DMS 273 treated with DMSO at 0.1 percent for 48 hours (cell line): ENCODE measurements around the gene ATP6V1F.

Source experiments
- DNase-seq: peaks from one replicate; lab custom pipeline; 2025; lab: John Stamatoyannopoulos, UW

Gene ATP6V1F

DNA sequence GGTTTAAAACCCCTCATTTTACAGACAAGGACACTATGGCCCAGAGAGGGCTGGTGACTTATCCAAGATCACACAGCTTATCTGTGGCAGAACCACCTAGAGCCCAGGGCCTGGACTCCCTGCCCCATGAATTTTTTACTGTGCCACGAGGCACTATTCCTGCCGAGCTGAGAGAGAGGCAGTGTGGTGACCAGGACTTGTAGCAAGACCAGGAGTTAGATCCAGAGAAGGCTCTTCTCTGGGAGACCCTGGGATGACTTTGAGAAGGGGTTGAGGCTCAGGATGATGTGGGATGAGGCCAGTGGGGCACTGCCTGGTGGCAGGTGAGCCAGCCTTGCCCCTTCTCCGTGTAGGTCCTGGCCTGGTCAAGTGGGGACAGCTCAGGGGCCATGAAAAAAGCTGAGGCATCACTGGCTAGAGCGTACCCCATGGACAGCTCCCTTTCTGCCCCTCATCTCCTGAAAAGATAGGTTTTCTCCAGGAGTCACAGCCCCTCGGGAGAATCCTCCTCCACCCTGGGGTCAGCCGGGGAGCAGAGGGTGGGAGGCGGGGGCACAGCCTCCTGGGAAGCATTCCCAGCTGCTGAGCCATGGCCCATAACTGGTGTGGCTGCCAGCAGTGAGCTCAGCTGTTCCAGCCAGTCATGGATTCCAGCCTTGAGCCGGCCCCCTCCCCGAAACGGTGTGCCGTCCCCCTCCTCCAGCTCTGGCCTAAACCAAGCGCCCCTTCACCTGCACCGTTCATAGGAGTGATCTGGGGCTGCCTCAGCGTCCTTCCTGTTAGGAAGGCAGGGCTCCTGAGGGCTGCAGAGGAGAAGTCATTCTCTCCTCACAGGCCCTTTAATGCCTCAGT is 26.6 kb upstream of the ATP6V1F start:
- DNase-seq, result no peak

DNA sequence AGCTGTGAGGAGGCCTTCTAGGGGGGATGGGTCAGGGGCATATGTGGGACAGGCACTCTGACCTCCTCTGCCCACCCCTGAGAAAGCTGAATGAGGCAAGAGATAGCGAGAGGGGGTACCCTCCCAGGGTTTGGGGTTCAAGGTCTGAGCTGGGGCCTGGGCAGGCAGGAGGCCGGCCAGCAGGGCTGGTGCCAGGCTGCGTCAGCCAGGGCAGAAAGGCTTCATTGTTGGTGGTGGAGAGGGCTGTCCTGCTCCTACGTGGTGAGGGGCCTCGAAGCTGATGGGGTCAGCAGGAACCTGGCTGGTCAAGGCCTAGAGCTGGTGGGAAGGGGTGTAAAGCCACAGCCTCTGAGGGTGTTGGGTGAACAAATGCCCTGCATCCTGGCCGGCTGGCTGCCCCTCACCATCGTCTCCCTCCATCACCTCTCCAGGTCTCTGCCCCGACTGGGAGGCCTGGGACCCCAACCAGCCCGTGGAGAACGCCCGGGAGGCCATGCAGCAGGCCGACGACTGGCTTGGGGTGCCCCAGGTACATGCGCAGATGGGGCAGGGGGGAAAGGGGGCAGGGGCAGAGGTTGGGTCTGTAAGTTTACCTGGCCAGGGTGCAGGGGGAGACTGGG is 25.8 kb upstream of the ATP6V1F start:
- DNase-seq, result no peak

DNA sequence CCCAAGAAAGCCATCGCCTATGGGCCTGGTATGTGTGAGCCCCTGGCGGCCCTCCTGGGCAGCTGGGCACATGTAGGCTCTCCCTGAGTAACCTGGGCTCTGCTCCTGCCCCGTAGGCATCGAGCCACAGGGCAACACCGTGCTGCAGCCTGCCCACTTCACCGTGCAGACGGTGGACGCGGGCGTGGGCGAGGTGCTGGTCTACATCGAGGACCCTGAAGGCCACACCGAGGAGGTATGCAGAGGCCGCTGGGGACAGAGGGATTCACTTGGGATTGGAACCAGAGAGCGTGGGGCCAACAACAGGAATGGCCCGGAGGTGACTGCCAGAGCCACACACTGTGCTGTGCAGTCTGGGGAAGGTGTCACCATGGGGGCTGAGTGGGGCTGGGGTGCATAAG is 25.1 kb upstream of the ATP6V1F start:
- DNase-seq, result no peak

DNA sequence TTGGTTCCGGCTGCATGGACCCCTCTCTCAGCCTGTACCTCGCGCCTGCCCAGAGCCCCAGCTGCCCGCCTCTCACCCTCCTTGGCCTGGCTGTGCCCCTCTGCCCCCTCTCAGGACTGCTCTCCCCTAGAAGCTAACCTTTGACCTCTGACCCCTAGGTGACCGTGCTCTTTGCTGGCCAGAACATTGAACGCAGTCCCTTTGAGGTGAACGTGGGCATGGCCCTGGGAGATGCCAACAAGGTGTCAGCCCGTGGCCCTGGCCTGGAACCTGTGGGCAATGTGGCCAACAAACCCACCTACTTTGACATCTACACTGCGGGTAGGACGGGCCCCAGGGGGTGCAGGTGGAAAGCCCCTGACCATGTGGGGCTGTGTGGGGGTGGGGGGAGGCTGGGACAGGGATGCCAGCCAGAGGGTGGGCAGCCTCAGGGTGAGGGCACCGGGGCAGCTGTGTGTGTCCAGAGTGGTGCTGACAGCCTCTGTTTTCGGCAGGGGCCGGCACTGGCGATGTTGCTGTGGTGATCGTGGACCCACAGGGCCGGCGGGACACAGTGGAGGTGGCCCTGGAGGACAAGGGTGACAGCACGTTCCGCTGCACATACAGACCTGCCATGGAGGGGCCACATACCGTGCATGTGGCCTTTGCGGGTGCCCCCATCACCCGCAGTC is 24.4 kb upstream of the ATP6V1F start:
- DNase-seq, result no peak

DNA sequence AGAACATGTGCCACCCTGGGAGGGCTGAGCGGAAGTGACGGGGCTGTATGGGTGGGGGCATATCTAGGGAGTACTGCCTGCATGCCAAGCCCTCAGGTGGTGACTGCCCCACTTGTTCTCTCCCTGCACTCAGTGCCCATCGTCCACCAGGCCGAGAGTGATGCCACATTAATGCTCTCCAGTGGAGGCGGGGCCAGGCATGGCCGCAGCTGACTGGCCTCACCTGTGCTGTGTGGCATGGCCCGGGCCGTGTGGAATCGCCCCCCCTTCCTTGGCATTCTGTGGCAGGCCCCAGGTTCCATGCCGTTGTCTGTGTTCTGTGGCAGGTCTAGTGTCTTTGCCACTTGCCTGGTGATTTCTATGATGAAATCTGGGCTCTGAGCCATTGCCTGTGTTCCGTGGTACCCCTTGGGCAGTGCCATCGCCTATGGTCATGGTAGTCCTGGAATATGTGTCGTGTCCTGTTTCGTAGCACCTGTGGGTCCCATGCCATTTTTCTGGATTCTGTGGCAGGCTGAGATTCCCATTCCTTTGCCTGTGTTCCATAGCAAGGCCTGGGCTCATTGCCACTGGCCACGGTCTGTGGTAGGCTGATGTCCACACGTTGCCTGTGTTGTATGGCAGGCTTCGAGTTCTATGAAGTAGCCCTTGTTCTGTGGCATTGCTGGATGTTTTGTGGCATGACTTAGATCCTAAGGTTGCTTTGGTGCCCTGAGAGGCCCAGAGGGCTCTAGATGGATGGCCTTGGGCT is 23.5 kb upstream of the ATP6V1F start:
- no peak for DNase-seq

DNA sequence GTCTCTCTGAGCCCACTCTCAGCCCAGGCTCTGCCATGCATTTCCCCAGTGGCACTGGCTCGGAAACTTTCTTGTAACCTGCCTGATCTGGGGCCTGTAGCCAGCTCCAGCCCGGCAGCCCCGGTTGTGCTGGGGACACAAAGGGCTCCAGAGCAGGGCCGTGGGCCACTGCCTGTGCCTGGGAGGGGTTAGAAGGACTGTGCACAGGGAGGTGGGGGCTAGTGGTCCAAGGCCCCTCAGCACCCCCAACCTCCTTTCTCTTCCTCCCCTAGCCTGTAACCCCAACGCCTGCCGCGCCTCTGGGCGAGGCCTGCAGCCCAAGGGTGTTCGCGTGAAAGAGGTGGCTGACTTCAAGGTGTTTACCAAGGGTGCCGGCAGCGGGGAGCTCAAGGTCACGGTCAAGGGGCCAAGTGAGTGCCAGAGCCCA is 22.9 kb upstream of the ATP6V1F start:
- DNase-seq, result no peak

DNA sequence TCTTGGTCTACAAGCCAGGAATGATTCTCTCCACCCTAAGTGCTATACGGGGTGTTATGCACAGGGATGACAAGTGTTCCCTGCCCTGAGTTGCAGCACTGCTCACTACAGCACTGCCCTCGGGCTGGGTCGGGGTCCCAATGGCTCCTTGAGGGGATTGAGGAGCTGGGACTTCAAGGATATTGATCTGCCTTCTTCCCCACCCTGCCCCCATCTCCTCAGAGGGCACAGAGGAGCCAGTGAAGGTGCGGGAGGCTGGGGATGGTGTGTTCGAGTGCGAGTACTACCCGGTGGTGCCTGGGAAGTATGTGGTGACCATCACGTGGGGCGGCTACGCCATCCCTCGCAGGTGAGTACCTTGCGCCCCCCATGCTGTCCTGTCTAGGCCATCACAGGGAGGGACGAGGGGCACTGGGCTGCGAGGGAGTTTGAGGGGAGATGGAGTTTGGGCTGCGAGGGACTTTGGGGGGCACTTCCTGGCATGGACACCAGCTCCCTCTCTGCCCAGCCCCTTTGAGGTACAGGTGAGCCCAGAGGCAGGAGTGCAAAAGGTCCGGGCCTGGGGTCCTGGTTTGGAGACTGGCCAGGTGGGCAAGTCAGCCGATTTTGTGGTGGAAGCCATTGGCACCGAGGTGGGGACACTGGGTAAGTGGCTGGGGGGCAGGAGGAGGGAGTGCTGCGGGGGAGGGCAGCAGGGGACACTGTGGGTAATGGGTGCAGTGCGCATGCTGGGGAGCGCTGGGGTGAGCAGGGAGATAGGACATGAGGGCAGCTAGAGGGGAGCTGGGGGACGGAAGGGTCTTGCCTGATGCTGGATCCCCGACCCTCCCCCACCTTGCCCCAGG is 22.1 kb upstream of the ATP6V1F start:
- DNase-seq, result no peak

DNA sequence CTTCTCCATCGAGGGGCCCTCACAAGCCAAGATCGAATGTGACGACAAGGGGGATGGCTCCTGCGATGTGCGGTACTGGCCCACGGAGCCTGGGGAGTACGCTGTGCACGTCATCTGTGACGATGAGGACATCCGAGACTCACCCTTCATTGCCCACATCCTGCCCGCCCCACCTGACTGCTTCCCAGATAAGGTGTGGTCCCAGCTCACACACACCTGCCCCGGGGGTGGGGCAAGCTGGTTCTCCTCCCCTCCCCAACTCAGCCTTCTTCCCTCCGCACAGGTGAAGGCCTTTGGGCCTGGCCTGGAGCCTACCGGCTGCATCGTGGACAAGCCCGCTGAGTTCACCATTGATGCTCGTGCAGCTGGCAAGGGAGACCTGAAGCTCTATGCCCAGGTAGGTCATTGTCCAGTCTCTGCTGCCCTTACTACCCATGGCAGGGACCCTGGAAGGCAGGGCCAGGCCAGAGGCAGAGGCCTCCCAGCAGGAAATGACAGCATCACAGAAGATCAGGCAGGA is 21.4 kb upstream of the ATP6V1F start:
- DNase-seq, result no peak

DNA sequence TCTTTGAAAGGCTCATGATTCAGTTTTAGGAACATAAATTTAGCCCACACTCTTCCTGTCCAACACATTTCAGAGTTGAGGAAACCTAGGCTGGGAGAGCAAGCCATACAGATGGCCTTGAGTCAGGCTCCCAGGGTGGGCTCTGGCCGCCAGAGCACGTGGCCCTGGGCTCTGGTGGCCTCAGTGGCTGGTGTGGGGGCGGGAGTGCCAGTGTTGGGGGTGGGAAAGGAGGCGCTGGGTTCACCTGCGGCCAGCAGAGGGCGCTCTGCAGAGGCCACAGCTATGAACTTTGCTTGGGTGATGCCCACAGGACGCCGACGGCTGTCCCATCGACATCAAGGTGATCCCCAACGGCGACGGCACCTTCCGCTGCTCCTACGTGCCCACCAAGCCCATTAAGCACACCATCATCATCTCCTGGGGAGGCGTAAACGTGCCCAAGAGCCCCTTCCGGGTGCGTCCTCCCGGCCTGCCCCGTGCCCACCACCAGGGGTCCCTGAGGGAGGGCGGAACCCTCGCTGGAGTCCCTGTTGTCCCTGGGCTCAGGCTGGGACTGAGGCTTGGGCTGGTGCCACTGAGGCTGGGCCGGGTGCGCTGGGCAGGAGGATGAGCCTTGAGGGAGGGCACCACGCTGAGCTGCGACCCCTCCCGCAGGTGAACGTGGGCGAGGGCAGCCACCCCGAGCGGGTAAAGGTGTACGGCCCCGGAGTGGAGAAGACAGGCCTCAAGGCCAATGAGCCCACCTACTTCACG is 20.6 kb upstream of the ATP6V1F start:
- no peak for DNase-seq

DNA sequence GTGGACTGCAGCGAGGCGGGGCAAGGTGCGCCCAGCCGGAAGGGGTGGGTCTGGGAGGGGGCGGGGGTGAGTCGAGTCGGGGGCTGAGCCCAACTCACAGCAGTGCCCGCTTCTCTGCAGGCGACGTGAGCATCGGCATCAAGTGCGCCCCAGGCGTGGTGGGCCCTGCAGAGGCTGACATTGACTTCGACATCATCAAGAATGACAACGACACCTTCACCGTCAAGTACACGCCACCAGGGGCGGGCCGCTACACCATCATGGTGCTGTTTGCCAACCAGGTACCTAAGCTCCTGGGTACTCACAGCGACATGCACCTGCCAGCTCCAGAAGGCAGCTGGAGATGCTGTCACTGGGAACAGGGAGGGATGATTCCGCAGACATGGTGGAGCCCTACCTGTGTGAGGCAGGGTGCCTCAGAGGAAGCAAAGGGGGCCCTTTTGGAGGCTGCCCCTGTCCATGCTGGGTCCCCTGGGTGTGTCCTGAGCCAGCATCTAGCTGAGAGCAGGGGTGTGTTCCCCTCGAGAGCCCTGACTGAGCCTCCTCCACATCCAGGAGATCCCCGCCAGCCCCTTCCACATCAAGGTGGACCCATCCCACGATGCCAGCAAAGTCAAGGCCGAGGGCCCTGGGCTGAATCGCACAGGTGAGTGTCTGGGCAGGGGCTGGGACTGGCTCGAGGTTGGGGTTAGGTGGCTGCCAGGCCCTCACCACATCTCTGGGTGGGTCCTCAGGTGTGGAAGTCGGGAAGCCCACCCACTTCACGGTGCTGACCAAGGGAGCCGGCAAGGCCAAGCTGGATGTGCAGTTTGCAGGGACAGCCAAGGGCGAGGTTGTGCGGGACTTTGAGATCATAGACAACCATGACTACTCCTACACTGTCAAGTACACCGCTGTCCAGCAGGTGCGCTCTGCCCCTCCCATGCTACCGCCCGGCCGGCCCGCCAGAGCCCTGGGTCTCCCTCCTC is 19.7 kb upstream of the ATP6V1F start:
- DNase-seq, result no peak

DNA sequence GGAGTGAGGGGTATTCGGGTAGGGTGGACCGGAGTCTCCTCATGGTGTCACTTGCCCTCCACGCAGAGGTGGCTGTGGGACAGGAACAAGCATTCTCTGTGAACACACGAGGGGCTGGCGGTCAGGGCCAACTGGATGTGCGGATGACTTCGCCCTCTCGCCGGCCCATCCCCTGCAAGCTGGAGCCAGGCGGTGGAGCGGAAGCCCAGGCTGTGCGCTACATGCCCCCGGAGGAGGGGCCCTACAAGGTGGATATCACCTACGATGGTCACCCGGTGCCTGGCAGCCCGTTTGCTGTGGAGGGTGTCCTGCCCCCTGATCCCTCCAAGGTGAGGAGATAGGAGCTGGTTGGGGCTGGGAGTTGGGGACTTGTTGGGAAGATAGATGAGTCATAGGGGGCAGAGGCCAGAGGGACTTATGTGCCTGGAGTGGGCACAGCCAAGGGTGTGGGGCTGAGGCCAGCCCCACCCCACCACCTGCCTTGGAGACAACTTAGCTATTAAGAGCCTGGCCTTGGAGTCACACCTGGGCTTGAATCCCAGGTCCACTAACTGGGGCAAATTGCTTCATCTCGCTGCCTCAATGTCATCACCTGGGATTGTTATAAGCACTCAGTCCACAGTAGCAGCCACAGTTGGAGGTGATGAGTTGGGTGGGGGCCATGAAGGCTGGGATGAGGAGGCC is 18.6 kb upstream of the ATP6V1F start:
- DNase-seq, result no peak

DNA sequence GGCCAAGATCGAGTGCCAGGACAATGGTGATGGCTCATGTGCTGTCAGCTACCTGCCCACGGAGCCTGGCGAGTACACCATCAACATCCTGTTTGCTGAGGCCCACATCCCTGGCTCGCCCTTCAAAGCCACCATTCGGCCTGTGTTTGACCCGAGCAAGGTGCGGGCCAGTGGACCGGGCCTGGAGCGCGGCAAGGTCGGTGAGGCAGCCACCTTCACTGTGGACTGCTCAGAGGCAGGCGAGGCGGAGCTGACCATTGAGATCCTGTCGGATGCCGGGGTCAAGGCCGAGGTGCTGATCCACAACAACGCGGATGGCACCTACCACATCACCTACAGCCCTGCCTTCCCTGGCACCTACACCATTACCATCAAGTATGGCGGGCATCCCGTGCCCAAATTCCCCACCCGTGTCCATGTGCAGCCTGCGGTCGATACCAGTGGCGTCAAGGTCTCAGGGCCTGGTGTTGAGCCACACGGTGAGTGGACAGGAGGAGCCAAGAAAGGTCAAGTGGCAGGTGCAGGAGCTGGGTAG is 17.8 kb upstream of the ATP6V1F start:
- no peak for DNase-seq

DNA sequence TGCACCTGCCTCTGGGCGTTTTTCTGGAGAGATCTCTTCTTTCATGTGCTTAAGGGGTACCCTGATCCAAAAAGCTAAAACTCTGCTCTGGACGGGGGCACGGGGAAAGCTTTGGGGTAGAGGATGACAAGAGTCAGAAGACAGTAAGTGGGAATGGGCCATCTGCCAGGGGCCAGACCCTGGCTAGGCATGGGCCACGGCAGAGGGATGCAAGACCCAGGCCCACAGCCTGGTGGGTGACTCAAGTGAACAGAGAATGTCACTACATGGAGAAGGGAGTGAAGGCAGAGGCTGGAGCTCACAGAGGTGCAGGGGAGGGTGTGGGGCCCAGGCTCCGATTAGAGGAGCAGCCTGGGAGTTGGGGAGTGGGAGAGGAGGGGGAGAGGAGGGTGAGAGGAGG is 17.2 kb upstream of the ATP6V1F start:
- no peak for DNase-seq

DNA sequence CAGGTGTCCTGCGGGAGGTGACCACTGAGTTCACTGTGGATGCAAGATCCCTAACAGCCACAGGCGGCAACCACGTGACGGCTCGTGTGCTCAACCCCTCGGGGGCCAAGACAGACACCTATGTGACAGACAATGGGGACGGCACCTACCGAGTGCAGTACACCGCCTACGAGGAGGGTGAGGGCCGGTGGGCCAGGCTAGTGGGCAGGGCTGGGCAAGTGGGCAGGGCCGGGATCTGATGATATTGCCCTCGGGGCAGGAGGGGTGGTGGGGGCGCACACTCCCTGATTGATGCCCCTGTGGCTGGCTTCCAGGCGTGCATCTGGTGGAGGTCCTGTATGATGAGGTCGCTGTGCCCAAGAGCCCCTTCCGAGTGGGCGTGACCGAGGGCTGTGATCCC is 16.7 kb upstream of the ATP6V1F start:
- DNase-seq, result no peak

DNA sequence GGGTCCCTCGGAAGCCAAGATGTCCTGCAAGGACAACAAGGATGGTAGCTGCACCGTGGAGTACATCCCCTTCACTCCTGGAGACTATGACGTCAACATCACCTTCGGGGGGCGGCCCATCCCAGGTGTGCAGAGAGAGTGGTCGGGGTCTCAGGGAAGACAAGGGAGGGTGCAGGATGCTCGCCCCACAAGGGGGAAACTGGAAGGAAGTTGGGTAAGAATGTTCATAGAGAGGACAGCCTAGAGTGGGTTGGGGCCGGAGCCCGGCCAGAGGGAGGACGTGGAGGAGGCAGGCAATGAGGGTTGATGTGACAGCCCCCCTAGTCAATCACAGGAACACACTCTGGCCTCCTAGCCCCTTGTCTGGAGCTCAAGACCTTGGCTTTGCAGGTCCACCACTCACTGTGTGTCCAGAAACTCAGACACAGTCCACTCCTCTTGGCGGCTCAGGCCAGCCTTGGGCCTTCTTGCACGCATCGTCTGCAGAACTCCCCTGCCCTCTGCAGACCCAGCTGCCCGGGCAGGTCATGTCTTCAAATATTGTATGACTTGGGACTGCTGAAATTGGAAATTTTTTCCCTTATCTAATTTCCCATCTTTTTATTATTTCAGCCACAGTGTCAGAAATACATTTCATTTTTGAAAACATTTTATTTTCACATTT is 15.7 kb upstream of the ATP6V1F start:
- DNase-seq, result no peak

DNA sequence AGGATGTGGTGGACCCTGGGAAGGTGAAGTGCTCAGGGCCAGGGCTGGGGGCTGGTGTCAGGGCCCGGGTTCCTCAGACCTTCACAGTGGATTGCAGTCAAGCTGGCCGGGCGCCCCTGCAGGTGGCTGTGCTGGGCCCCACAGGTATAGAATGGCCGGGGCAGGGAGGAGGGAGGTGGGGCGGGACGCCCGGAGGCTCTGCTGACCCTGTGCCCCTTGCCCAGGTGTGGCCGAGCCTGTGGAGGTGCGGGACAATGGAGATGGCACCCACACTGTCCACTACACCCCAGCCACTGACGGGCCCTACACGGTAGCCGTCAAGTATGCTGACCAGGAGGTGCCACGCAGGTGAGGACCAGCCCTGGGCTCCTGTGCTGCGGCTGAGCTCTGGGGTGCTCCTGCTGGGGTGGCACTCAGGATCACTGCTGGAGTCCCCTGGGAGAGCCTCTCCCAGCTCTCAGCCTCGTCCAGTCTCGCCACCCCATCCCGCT is 14.9 kb upstream of the ATP6V1F start:
- DNase-seq, result no peak

DNA sequence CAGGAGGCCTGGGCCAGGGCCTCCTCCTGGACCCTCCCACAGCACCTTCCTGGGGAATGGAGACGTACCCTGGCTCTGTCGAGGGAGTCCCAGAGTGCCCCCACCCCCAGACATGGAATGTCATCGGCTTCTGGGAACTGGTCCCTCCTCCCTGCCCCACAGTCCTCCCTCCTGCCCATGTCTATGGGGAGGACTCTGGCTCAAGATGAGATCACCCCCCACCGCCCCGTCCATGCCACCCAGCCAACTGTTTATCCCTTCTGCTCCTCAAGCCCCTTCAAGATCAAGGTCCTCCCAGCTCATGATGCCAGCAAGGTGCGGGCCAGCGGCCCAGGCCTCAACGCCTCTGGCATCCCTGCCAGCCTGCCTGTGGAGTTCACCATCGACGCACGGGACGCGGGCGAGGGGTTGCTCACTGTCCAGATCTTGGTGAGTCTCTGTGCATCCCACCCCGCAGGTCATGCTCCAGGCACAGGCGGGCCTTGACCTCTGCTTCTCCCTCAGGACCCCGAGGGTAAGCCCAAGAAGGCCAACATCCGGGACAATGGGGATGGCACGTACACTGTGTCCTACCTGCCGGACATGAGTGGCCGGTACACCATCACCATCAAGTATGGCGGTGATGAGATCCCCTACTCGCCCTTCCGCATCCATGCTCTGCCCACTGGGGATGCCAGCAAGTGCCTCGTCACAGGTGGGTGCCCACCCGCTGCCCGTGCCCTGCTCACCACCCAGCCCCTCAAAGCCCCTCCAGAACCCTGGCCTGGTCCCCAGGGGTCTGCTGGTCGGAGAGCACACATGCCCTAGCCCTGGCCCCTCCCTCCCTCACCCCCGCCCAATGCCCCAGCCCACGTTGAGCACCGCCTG is 14.1 kb upstream of the ATP6V1F start:
- no peak for DNase-seq
